KMS-11 (cell line): Measurements from ENCODE around the gene GTF2F2.
A peak's percentile ranks its signal among the peaks of the same experiment; 100 is the strongest.

ENCODE experiments used
- H2AFZ ChIP-seq: fragments of 200-600 bp; sonication (generic); 2 replicates; pipeline ENCODE4 v1.6.1; 2016; ENCODE audit warnings: antibody characterized with exemption, mixed run types, low read depth
- H3K27ac ChIP-seq: fragments of 200-600 bp; sonication (generic); 2 replicates; pipeline ENCODE4 v1.6.1; 2016; ENCODE audit warnings: mild to moderate bottlenecking, mixed run types
- H3K27me3 ChIP-seq: fragments of 200-600 bp; sonication (generic); 2 replicates; pipeline ENCODE4 v1.6.1; 2017; ENCODE audit warnings: mild to moderate bottlenecking, low read depth, mixed run types, moderate library complexity; ENCODE audit not compliant: insufficient read depth
- H3K36me3 ChIP-seq: fragments of 200-600 bp; sonication (generic); 2 replicates; pipeline ENCODE4 v1.6.1; 2017; ENCODE audit warnings: mild to moderate bottlenecking, mixed run types; ENCODE audit not compliant: insufficient read depth
- H3K4me1 ChIP-seq: fragments of 200-600 bp; sonication (generic); 2 replicates; pipeline ENCODE4 v1.6.1; 2016; ENCODE audit warnings: mild to moderate bottlenecking, low read depth, mixed run types; ENCODE audit not compliant: poor library complexity, severe bottlenecking
- H3K4me2 ChIP-seq: fragments of 200-600 bp; sonication (generic); 2 replicates; pipeline ENCODE4 v1.7.0; 2016; ENCODE audit warnings: mild to moderate bottlenecking, mixed run types
- H3K4me3 ChIP-seq: fragments of 200-600 bp; sonication (generic); IDR thresholded peaks from 2 replicates; pipeline ENCODE4 v1.6.1; 2017; ENCODE audit warnings: low read depth, low read length, mixed read lengths; ENCODE audit not compliant: insufficient read depth
- H3K79me2 ChIP-seq: fragments of 200-600 bp; sonication (generic); 2 replicates; pipeline ENCODE4 v1.6.1; 2016; ENCODE audit warnings: low read depth, mixed run types; ENCODE audit not compliant: insufficient read depth
- H3K9ac ChIP-seq: fragments of 200-600 bp; sonication (generic); 2 replicates; pipeline ENCODE4 v1.6.1; 2016; ENCODE audit warnings: mild to moderate bottlenecking, mixed run types
- H4K20me1 ChIP-seq: fragments of 200-600 bp; sonication (generic); 2 replicates; pipeline ENCODE4 v1.6.1; 2016; ENCODE audit warnings: mild to moderate bottlenecking, mixed run types; ENCODE audit not compliant: insufficient read depth
- CTCF ChIP-seq: fragments of 200-600 bp; sonication (generic); conservative IDR thresholded peaks from 2 replicates; pipeline ENCODE4 v1.6.1; 2017; ENCODE audit warnings: low read depth, mild to moderate bottlenecking, antibody characterized with exemption, low read length, moderate library complexity, mixed read lengths

GTF2F2 gene

GRCh38 chr13:45109102-45109720 is 11.1 kb upstream of the GTF2F2 start:
- H3K27ac ChIP-seq: no peak overlapping the region
- no peaks in the 10 kb centered on the region for H4K20me1 ChIP-seq
- H3K4me2 ChIP-seq: no peak overlapping the region
- H3K27me3 ChIP-seq: no peaks in the 10 kb centered on the region
- H3K36me3 ChIP-seq: no peaks in the 10 kb centered on the region
- no peak overlapping the region for H3K9ac ChIP-seq
- no peak for TF ChIP-seq CTCF
- H2AFZ ChIP-seq: no peak overlapping the region
- no peak overlapping the region for H3K4me3 ChIP-seq
- peaks cover 11% of the 10 kb centered on the region for H3K4me1 ChIP-seq
- no peaks in the 10 kb centered on the region for H3K79me2 ChIP-seq

- Histone ChIP-seq H3K27me3 (no peaks in the 10 kb centered on the region), H3K4me1 (peaks cover 11% of the 10 kb centered on the region), H3K36me3 (no peaks in the 10 kb centered on the region), H3K9ac (no peak overlapping the region), H2AFZ (no peak overlapping the region), H3K79me2 (no peaks in the 10 kb centered on the region), H3K4me3 (no peak overlapping the region), H3K4me2 (no peak overlapping the region), H4K20me1 (no peaks in the 10 kb centered on the region), H3K27ac (no peak overlapping the region)
- no peak for TF ChIP-seq CTCF
Observed at GRCh38 chr13:45113233-45114224, 6.8 kb upstream of the GTF2F2 start.

DNA sequence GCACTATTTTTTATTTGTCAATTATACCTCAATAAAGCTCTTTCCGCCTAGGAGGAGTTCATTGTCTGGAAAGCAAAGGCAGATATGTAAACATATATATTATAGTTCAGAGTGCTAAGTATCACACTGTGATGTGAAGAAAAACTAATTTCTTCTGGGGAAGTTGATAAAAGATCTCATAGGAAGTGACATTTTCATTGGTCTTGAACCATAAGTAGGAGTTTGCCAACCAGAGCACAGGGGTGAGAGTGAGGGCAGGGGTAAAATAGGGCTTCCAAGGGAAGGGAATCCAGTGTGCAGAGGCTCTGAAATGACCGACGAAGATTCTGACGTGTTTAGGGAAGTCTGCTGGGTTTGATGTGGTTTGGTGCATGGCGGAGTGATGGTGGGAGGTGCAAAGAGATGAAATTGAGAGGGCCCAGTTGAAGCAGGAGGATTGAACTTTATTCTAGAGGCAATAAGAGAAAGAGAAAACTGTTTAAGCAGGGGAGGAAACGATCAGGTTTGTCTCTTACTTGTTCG is 780 bp upstream of the GTF2F2 start:
- Histone ChIP-seq H3K79me2 (peaks cover 41% of the 10 kb centered on the region), H4K20me1 (no peaks in the 10 kb centered on the region), H3K27ac (peak overlapping the region; percentile 83; the same call in 1 of the 2 replicates), H3K4me2 (peak overlapping the region; percentile 79), H3K9ac (peak overlapping the region; percentile 80; the same call in 1 of the 2 replicates), H3K4me1 (peaks cover 17% of the 10 kb centered on the region), H3K27me3 (no peaks in the 10 kb centered on the region), H3K36me3 (no peaks in the 10 kb centered on the region), H3K4me3 (no peak overlapping the region), H2AFZ (peak overlapping the region; percentile 65; the same call in 1 of the 2 replicates)
- no peak for TF ChIP-seq CTCF

DNA sequence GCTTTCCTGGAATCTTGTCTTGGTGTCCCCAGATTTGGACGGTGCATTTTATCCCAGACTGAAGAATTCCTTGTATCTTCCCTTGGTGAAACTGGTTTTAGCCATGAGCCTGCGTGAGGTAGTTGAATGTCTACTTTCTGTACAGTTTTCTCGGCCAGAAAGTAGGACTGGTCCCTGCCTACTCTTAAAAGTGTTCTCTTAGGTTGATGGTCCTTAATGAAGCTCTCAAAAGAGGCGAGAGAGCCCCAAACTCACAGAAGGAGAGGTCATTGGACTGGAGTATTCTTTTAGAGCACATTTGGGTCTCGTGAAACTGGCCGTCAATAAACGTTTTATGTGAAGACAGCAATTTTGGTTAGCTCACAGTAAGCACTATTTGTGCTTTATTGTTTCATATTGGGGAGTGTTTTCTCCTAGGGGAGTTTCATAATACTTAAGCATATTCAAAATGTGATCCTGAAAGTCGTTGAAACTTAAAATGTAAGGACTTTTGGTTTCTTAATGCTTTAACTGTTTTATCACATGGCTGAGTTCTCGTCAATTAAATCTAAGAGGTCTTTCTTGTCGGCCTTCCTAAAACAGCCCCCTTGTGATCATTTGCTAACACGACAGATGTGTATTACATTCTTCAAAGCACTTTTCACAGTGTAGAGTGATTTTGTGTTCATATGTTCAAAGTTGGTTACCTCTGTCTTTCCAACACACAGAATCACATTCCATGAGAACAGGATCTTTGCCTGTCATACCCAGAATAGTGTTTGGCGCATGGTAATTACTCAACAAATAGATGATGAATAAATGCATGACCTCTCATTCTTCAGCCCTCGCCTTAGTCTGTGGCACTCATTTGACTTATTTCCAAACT is 889 bp downstream of the GTF2F2 start:
- H4K20me1 ChIP-seq: no peaks in the 10 kb centered on the region
- H3K4me1 ChIP-seq: peaks cover 17% of the 10 kb centered on the region
- no peaks in the 10 kb centered on the region for H3K36me3 ChIP-seq
- H3K27me3 ChIP-seq: no peaks in the 10 kb centered on the region
- H3K4me2 ChIP-seq: peak overlapping the region; percentile 79
- peak overlapping the region; percentile 83 for H3K27ac ChIP-seq
- peaks cover 55% of the 10 kb centered on the region for H3K79me2 ChIP-seq
- peak overlapping the region; percentile 80 for H3K9ac ChIP-seq
- H2AFZ ChIP-seq: peak overlapping the region; percentile 65; the same call in 1 of the 2 replicates
- no peak overlapping the region for H3K4me3 ChIP-seq
- no peak for TF ChIP-seq CTCF
